OCI-LY3 (cell line): Measurements from ENCODE around the gene ITPKB.
"Not testable (repeated sequence)": the region's sequence is repeated elsewhere in the genome, so short reads cannot be mapped to it uniquely, and the experiment has no call there.

Experiments used
- H2AFZ ChIP-seq: fragments of 200-600, 300-600 bp; shearing (Covaris generic); 2 replicates; pipeline ENCODE4 v1.6.0; 2014; ENCODE audit warnings: antibody characterized with exemption, low read depth, low read length
- H3K27ac ChIP-seq: fragments of 200-600, 300-600 bp; sonication (generic); 2 replicates; pipeline ENCODE4 v1.5.1; 2014; ENCODE audit warnings: mild to moderate bottlenecking, low read length, moderate library complexity, mixed read lengths
- H3K27me3 ChIP-seq: fragments of 200-600, 300-600 bp; sonication (generic); 2 replicates; pipeline ENCODE4 v1.6.1; 2014; ENCODE audit warnings: low read depth, low read length, mixed read lengths
- H3K36me3 ChIP-seq: fragments of 200-600, 300-600 bp; sonication (generic); replicated peaks from 2 replicates; pipeline ENCODE3; 2014; ENCODE audit warnings: low read depth, low read length, mixed read lengths
- H3K4me1 ChIP-seq: fragments of 300-600, 200-600 bp; sonication (generic); 2 replicates; pipeline ENCODE4 v1.6.1; 2014; ENCODE audit warnings: low read length, mixed read lengths
- H3K4me2 ChIP-seq: fragments of 200-600, 300-600 bp; sonication (generic); 2 replicates; pipeline ENCODE4 v1.6.1; 2014; ENCODE audit warnings: low read length, mixed read lengths
- H3K4me3 ChIP-seq: fragments of 300-600, 200-600 bp; sonication (generic); 2 replicates; pipeline ENCODE4 v1.5.1; 2014; ENCODE audit warnings: antibody characterized with exemption, mild to moderate bottlenecking, low read length, moderate library complexity
- H3K79me2 ChIP-seq: fragments of 300-600, 200-600 bp; shearing (Covaris generic); 2 replicates; pipeline ENCODE4 v1.6.1; 2014; ENCODE audit warnings: mild to moderate bottlenecking, low read length, mixed read lengths
- H3K9ac ChIP-seq: fragments of 300-600, 200-600 bp; shearing (Covaris generic); 2 replicates; pipeline ENCODE4 v1.6.0; 2014; ENCODE audit warnings: mild to moderate bottlenecking, low read length, moderate library complexity
- H3K9me3 ChIP-seq: fragments of 200-600, 300-600 bp; shearing (Covaris generic); 2 replicates; pipeline ENCODE4 v1.6.1; 2014; ENCODE audit warnings: low read length, mixed read lengths; ENCODE audit not compliant: insufficient read depth
- H4K20me1 ChIP-seq: fragments of 200-600, 300-600 bp; sonication (generic); 2 replicates; pipeline ENCODE4 v1.6.1; 2016; ENCODE audit warnings: low read length, mixed read lengths; ENCODE audit not compliant: insufficient read depth
- CTCF ChIP-seq: fragments of 200-600, 300-600 bp; sonication (generic); IDR thresholded peaks from 2 replicates; pipeline ENCODE4 v1.5.1; 2014; ENCODE audit warnings: antibody characterized with exemption, low read length, low read depth
- EZH2phosphoT487 ChIP-seq: fragments of 200-600 bp; shearing (Covaris generic); IDR thresholded peaks from 2 replicates; pipeline ENCODE4 v1.6.1; 2018; ENCODE audit warnings: antibody characterized with exemption, mixed run types, low read depth

Gene ITPKB

GRCh38 chr1:226616636-226617035 lies 122.4 kb downstream of the ITPKB start:
- no peak for TF ChIP-seq CTCF
- no peak overlapping the region for H2AFZ ChIP-seq
- no peaks in the 10 kb centered on the region for H3K4me1 ChIP-seq
- H3K9me3 ChIP-seq: no peaks in the 10 kb centered on the region
- no peaks in the 10 kb centered on the region for H4K20me1 ChIP-seq
- peaks cover 16% of the 10 kb centered on the region for H3K27me3 ChIP-seq
- H3K27ac ChIP-seq: no peak overlapping the region
- H3K79me2 ChIP-seq: no peaks in the 10 kb centered on the region
- H3K4me3 ChIP-seq: no peak overlapping the region
- no peak overlapping the region for H3K4me2 ChIP-seq
- no peak overlapping the region for H3K9ac ChIP-seq
- no peaks in the 10 kb centered on the region for H3K36me3 ChIP-seq

- Histone ChIP-seq H3K79me2 (no peaks in the 10 kb centered on the region), H3K4me1 (no peaks in the 10 kb centered on the region), H3K36me3 (no peaks in the 10 kb centered on the region), H3K9ac (no peak overlapping the region), H3K4me3 (no peak overlapping the region), H3K9me3 (no peaks in the 10 kb centered on the region), H3K27ac (no peak overlapping the region), H2AFZ (no peak overlapping the region), H4K20me1 (no peaks in the 10 kb centered on the region), H3K27me3 (peaks cover 15% of the 10 kb centered on the region), H3K4me2 (no peak overlapping the region)
- TF ChIP-seq EZH2phosphoT487 (no peak), CTCF (no peak)
These were observed 123.2 kb downstream of the ITPKB start for GRCh38 chr1:226615876-226616275.

- H3K4me1 ChIP-seq, H3K79me2 ChIP-seq, H4K20me1 ChIP-seq, H3K9ac ChIP-seq, H3K27ac ChIP-seq, H3K36me3 ChIP-seq, H3K4me3 ChIP-seq, H2AFZ ChIP-seq, H3K9me3 ChIP-seq, H3K4me2 ChIP-seq: not testable (repeated sequence)
- peaks cover 22% of the 10 kb centered on the region; the same call in 1 of the 2 replicates for H3K27me3 ChIP-seq
These were observed 127.1 kb downstream of the ITPKB start for GRCh38 chr1:226611980-226612379.

- Histone ChIP-seq H2AFZ (no peak overlapping the region), H3K4me3 (no peak overlapping the region), H3K27ac (no peak overlapping the region), H3K9ac (no peak overlapping the region), H3K4me1 (no peaks in the 10 kb centered on the region), H3K79me2 (no peaks in the 10 kb centered on the region), H3K9me3 (no peaks in the 10 kb centered on the region), H4K20me1 (no peaks in the 10 kb centered on the region), H3K36me3 (no peaks in the 10 kb centered on the region), H3K27me3 (peaks cover 18% of the 10 kb centered on the region; the same call in 1 of the 2 replicates), H3K4me2 (no peak overlapping the region)
- no peak for TF ChIP-seq CTCF
- TF ChIP-seq EZH2phosphoT487: no peak
These were observed 127.8 kb downstream of the ITPKB start for GRCh38 chr1:226611301-226611700.

- Histone ChIP-seq H3K36me3 (no peaks in the 10 kb centered on the region), H2AFZ (no peak overlapping the region), H3K27me3 (peaks cover 18% of the 10 kb centered on the region; the same call in 1 of the 2 replicates), H3K79me2 (no peaks in the 10 kb centered on the region), H3K4me3 (no peak overlapping the region), H3K4me2 (no peak overlapping the region), H3K9ac (no peak overlapping the region), H4K20me1 (no peaks in the 10 kb centered on the region), H3K9me3 (no peaks in the 10 kb centered on the region), H3K4me1 (no peaks in the 10 kb centered on the region), H3K27ac (no peak overlapping the region)
- TF ChIP-seq EZH2phosphoT487 (no peak), CTCF (no peak)
These were observed 128.4 kb downstream of the ITPKB start for GRCh38 chr1:226610671-226611070.
